Activated naive CD8-positive, alpha-beta T cell (primary cell): ENCODE results near the gene ZFP36L1.

Experiments
- H3K27ac Mint-ChIP-seq: one replicate; pipeline ENCODE4 v1.8.0; 2021; ENCODE audit warnings: mixed read lengths
- H3K27me3 Mint-ChIP-seq: one replicate; pipeline ENCODE4 v1.8.0; 2021; ENCODE audit warnings: mixed read lengths
- H3K36me3 Mint-ChIP-seq: one replicate; pipeline ENCODE4 v1.8.0; 2021; ENCODE audit warnings: mixed read lengths
- H3K4me1 Mint-ChIP-seq: one replicate; pipeline ENCODE4 v1.8.0; 2021; ENCODE audit warnings: low read depth, mixed read lengths
- H3K4me3 Mint-ChIP-seq: one replicate; pipeline ENCODE4 v1.8.0; 2021; ENCODE audit warnings: mild to moderate bottlenecking, mixed read lengths
- H3K9me3 Mint-ChIP-seq: one replicate; pipeline ENCODE4 v1.8.0; 2021; ENCODE audit warnings: low read depth, mixed read lengths

ZFP36L1 gene

GRCh38 chr14:68792979-68793733 is at the start of gene ZFP36L1:
Gene ZFP36L1 (minus strand): TSS chr14:68793067. CDS start chr14:68792938, 129 bp downstream.
- Mint-ChIP-seq H3K4me3 (peak within 1 kb of the TSS; percentile 99), H3K27me3 (no peaks in the 10 kb centered on the region), H3K4me1 (peaks cover 48% of the 10 kb centered on the region), H3K9me3 (no peaks in the 10 kb centered on the region), H3K27ac (peak within 1 kb of the TSS; percentile 100), H3K36me3 (peaks cover 15% of the 10 kb centered on the region)

- no peak overlapping the region for H3K4me3 Mint-ChIP-seq
These were observed 49.4 kb upstream of the ZFP36L1 start for GRCh38 chr14:68842298-68842697.

GRCh38 chr14:68841016-68841809 is 48.3 kb upstream of the ZFP36L1 start:
- Mint-ChIP-seq H3K36me3 (peaks cover 19% of the 10 kb centered on the region), H3K4me1 (peaks cover 40% of the 10 kb centered on the region), H3K9me3 (peaks cover 5% of the 10 kb centered on the region), H3K4me3 (peak overlapping the region; percentile 56), H3K27me3 (no peaks in the 10 kb centered on the region), H3K27ac (peak overlapping the region; percentile 85)

More at GRCh38 chr14:68842298-68842697, 49.4 kb upstream of the ZFP36L1 start:
- H3K36me3 Mint-ChIP-seq, result peaks cover 14% of the 10 kb centered on the region
- H3K4me1 Mint-ChIP-seq, result peaks cover 40% of the 10 kb centered on the region
- no peak overlapping the region for H3K27ac Mint-ChIP-seq
- H3K27me3 Mint-ChIP-seq, result no peaks in the 10 kb centered on the region
- H3K9me3 Mint-ChIP-seq, result no peaks in the 10 kb centered on the region

GRCh38 chr14:68840454-68840853 is 47.6 kb upstream of the ZFP36L1 start:
- Mint-ChIP-seq H3K36me3 (peaks cover 25% of the 10 kb centered on the region), H3K27me3 (no peaks in the 10 kb centered on the region), H3K9me3 (peaks cover 13% of the 10 kb centered on the region), H3K4me3 (peak overlapping the region; percentile 71), H3K4me1 (peaks cover 40% of the 10 kb centered on the region), H3K27ac (peak overlapping the region; percentile 85)

GRCh38 chr14:68836082-68836481 is 43.2 kb upstream of the ZFP36L1 start:
- no peak overlapping the region for H3K27ac Mint-ChIP-seq
- no peak overlapping the region for H3K4me3 Mint-ChIP-seq
- H3K9me3 Mint-ChIP-seq, result peaks cover 19% of the 10 kb centered on the region
- H3K36me3 Mint-ChIP-seq, result peaks cover 30% of the 10 kb centered on the region
- peaks cover 12% of the 10 kb centered on the region for H3K4me1 Mint-ChIP-seq
- H3K27me3 Mint-ChIP-seq, result no peaks in the 10 kb centered on the region

GRCh38 chr14:68834816-68835215 is 41.9 kb upstream of the ZFP36L1 start:
- peaks cover 4% of the 10 kb centered on the region for H3K4me1 Mint-ChIP-seq
- no peaks in the 10 kb centered on the region for H3K27me3 Mint-ChIP-seq
- H3K36me3 Mint-ChIP-seq, result peaks cover 28% of the 10 kb centered on the region
- H3K27ac Mint-ChIP-seq, result no peak overlapping the region
- no peak overlapping the region for H3K4me3 Mint-ChIP-seq
- peaks cover 19% of the 10 kb centered on the region for H3K9me3 Mint-ChIP-seq

GRCh38 chr14:68828698-68829097 is 35.8 kb upstream of the ZFP36L1 start:
- Mint-ChIP-seq H3K27ac (no peak overlapping the region), H3K4me1 (peaks cover 6% of the 10 kb centered on the region), H3K36me3 (peaks cover 2% of the 10 kb centered on the region), H3K9me3 (peaks cover 5% of the 10 kb centered on the region), H3K27me3 (no peaks in the 10 kb centered on the region), H3K4me3 (no peak overlapping the region)

GRCh38 chr14:68825729-68826128 is 32.9 kb upstream of the ZFP36L1 start:
- H3K4me3 Mint-ChIP-seq, result no peak overlapping the region
- peaks cover 17% of the 10 kb centered on the region for H3K4me1 Mint-ChIP-seq
- no peaks in the 10 kb centered on the region for H3K27me3 Mint-ChIP-seq
- no peaks in the 10 kb centered on the region for H3K36me3 Mint-ChIP-seq
- H3K27ac Mint-ChIP-seq, result no peak overlapping the region
- H3K9me3 Mint-ChIP-seq, result no peaks in the 10 kb centered on the region

GRCh38 chr14:68824517-68825347 is 31.9 kb upstream of the ZFP36L1 start:
- Mint-ChIP-seq H3K27ac (no peak overlapping the region), H3K4me1 (peaks cover 27% of the 10 kb centered on the region), H3K27me3 (no peaks in the 10 kb centered on the region), H3K36me3 (no peaks in the 10 kb centered on the region), H3K9me3 (no peaks in the 10 kb centered on the region), H3K4me3 (no peak overlapping the region)

GRCh38 chr14:68824207-68824516 is 31.3 kb upstream of the ZFP36L1 start:
- Mint-ChIP-seq H3K4me3 (no peak overlapping the region), H3K36me3 (no peaks in the 10 kb centered on the region), H3K9me3 (no peaks in the 10 kb centered on the region), H3K27ac (no peak overlapping the region), H3K4me1 (peaks cover 32% of the 10 kb centered on the region), H3K27me3 (no peaks in the 10 kb centered on the region)

GRCh38 chr14:68823434-68824206 is 30.8 kb upstream of the ZFP36L1 start:
- H3K4me1 Mint-ChIP-seq, result peaks cover 36% of the 10 kb centered on the region
- H3K9me3 Mint-ChIP-seq, result no peaks in the 10 kb centered on the region
- H3K4me3 Mint-ChIP-seq, result no peak overlapping the region
- no peak overlapping the region for H3K27ac Mint-ChIP-seq
- H3K27me3 Mint-ChIP-seq, result no peaks in the 10 kb centered on the region
- H3K36me3 Mint-ChIP-seq, result no peaks in the 10 kb centered on the region

- Mint-ChIP-seq H3K4me1 (peaks cover 37% of the 10 kb centered on the region), H3K4me3 (no peak overlapping the region), H3K36me3 (no peaks in the 10 kb centered on the region), H3K9me3 (no peaks in the 10 kb centered on the region), H3K27ac (no peak overlapping the region), H3K27me3 (no peaks in the 10 kb centered on the region)
These were observed 30.1 kb upstream of the ZFP36L1 start for GRCh38 chr14:68822926-68823325.

GRCh38 chr14:68822132-68822651 is 29.3 kb upstream of the ZFP36L1 start:
- Mint-ChIP-seq H3K4me1 (peaks cover 39% of the 10 kb centered on the region), H3K4me3 (no peak overlapping the region), H3K27ac (no peak overlapping the region), H3K36me3 (no peaks in the 10 kb centered on the region), H3K27me3 (no peaks in the 10 kb centered on the region), H3K9me3 (no peaks in the 10 kb centered on the region)

GRCh38 chr14:68820999-68821683 is 28.3 kb upstream of the ZFP36L1 start:
- no peaks in the 10 kb centered on the region for H3K27me3 Mint-ChIP-seq

More at GRCh38 chr14:68820999-68821683, 28.3 kb upstream of the ZFP36L1 start:
- Mint-ChIP-seq H3K36me3 (no peaks in the 10 kb centered on the region), H3K27ac (no peak overlapping the region), H3K4me3 (no peak overlapping the region), H3K4me1 (peaks cover 45% of the 10 kb centered on the region), H3K9me3 (no peaks in the 10 kb centered on the region)
